Muscle of back (tissue), 11 donors: ENCODE measurements around the gene BTRC. TPM values are rescaled to one million over a fixed set of nuclear protein-coding genes. Genes with fewer than 3 reads are reported as not detected.
"Not testable (repeated sequence)": the region's sequence is repeated elsewhere in the genome, so short reads cannot be mapped to it uniquely, and the experiment has no call there.

Experiments used
- DNase-seq, 3 donors: peaks; one replicate each; pipeline versions ENCODE4 v3.0.0 to v3.0.0-alpha.2; 2013
- polyA plus RNA-seq, 10 donors: library from polyadenylated mRNA; unstranded; fragments of 120-200 nt; gene quantifications; one replicate each; pipeline ENCODE4 v1.2.1, GENCODE V29; 2013; ENCODE audit not compliant: insufficient read length in 10 of 10

The BTRC gene
- polyA plus RNA-seq, 10 donors, result 18.3 to 36.6 (median 23.1) TPM

- DNase-seq, result no peak
Observed at GRCh38 chr10:101385866-101386658, 32.1 kb downstream of the BTRC start.

- no peak for DNase-seq
Observed at GRCh38 chr10:101386659-101387259, 32.8 kb downstream of the BTRC start.

GRCh38 chr10:101388676-101389276 is 34.8 kb downstream of the BTRC start:
- no peak for DNase-seq

- not testable (repeated sequence) for DNase-seq
Observed at GRCh38 chr10:101389532-101389931, 35.6 kb downstream of the BTRC start.

GRCh38 chr10:101389986-101390531 is 36.1 kb downstream of the BTRC start:
- DNase-seq, result no peak

- DNase-seq, result no peak
Observed at GRCh38 chr10:101393378-101393777, 39.4 kb downstream of the BTRC start.

GRCh38 chr10:101394524-101395133 is 40.7 kb downstream of the BTRC start:
- no peak for DNase-seq

- peak; percentile 50 to 78 (median 71) for DNase-seq
Observed at GRCh38 chr10:101397140-101397539, 43.2 kb downstream of the BTRC start.

GRCh38 chr10:101400585-101400984 is 46.6 kb downstream of the BTRC start:
- DNase-seq, result no peak

- no peak for DNase-seq
Observed at GRCh38 chr10:101402711-101403110, 48.7 kb downstream of the BTRC start.

- no peak for DNase-seq
Observed at GRCh38 chr10:101403161-101403560, 49.2 kb downstream of the BTRC start.

GRCh38 chr10:101405001-101405400 is 51.0 kb downstream of the BTRC start:
- DNase-seq, result no peak

- no peak for DNase-seq
Observed at GRCh38 chr10:101411598-101411997, 57.6 kb downstream of the BTRC start.

- no peak for DNase-seq
Observed at GRCh38 chr10:101414034-101414433, 60.1 kb downstream of the BTRC start.

- DNase-seq, result no peak
Observed at GRCh38 chr10:101415884-101416283, 61.9 kb downstream of the BTRC start.

GRCh38 chr10:101421967-101422366 is 68.0 kb downstream of the BTRC start:
- DNase-seq, result not testable (repeated sequence)

GRCh38 chr10:101425535-101425934 is 71.6 kb downstream of the BTRC start:
- no peak for DNase-seq

GRCh38 chr10:101428036-101428435 is 74.1 kb downstream of the BTRC start:
- DNase-seq, result no peak

GRCh38 chr10:101429423-101429822 is 75.5 kb downstream of the BTRC start:
- no peak for DNase-seq

GRCh38 chr10:101436302-101436701 is 82.3 kb downstream of the BTRC start:
- DNase-seq, result no peak

GRCh38 chr10:101438881-101439391 is 85.0 kb downstream of the BTRC start:
- DNase-seq, result no peak
